HCT116 (cell line): ENCODE results near the gene AMER1. TPM values are rescaled to one million over a fixed set of nuclear protein-coding genes. Genes with fewer than 3 reads are reported as not detected.
"Not testable (repeated sequence)": the region's sequence is repeated elsewhere in the genome, so short reads cannot be mapped to it uniquely, and the experiment has no call there.

Source experiments
- ATAC-seq: fragments of 200-7000 bp; cut with Tn5 transposase; 2 replicates; pipeline ENCODE4 v1.9.1; 2020; ENCODE audit warnings: mild to moderate bottlenecking, moderate library complexity
- BruUV-seq: library from RNA; stranded (reverse); fragments of 400-500 nt; replicated peaks from 2 replicates; lab custom pipeline; 2021; lab: Mats Ljungman, UMichigan
- CTCF ChIA-PET: fragments of 300-600 bp; sonication (Branson Sonifier 250); formaldehyde crosslinking; loops from one replicate; lab custom pipeline; 2021; ENCODE audit warnings: antibody characterized with exemption; lab: Charles Lee
- POLR2A ChIA-PET: fragments of 300-600, 350-600 bp; sonication (Branson Sonifier 250); formaldehyde crosslinking; loops from one replicate; lab custom pipeline; 2021; ENCODE audit warnings: antibody characterized with exemption; lab: Charles Lee
- RAD21 ChIA-PET, 2 experiments: fragments of 300-600 bp; sonication (Branson Sonifier 250); formaldehyde crosslinking; loops; one replicate each; lab custom pipeline; 2023; ENCODE audit warnings: low total read pairs in 2 of 2; ENCODE audit not compliant: uncharacterized antibody in 2 of 2, unreplicated experiment in 2 of 2, low non-redundant PET in 1 of 2; lab: Charles Lee
- DNase-seq: peaks from one replicate; pipeline ENCODE4 v3.0.0-alpha.2; 2010; ENCODE audit warnings: low read depth, low spot score
- H2AFZ ChIP-seq: fragments of 200-600 bp; shearing (Covaris generic), sonication (generic); 2 replicates; pipeline ENCODE4 v1.6.1; 2017; ENCODE audit warnings: low read depth, mixed run types, mixed read lengths, antibody characterized with exemption, low read length; ENCODE audit not compliant: poor library complexity, severe bottlenecking
- H3K27ac ChIP-seq: 2 replicates; pipeline ENCODE4 v1.5.1; 2012; ENCODE audit warnings: low read depth, low read length
- H3K27me3 ChIP-seq: fragments of 200-600 bp; sonication (generic); 2 replicates; pipeline ENCODE4 v1.6.1; 2016; ENCODE audit warnings: mixed run types, low read length, mixed read lengths; ENCODE audit not compliant: insufficient read depth
- H3K36me3 ChIP-seq, 2 experiments: fragments of 200-500 bp in 1 of 2; fragments of 200-600 bp in 1 of 2; sonication (Bioruptor generic) in 1 of 2; sonication (generic) in 1 of 2; 2 replicates each; pipeline versions ENCODE4 v1.5.1 to v1.6.1; 2014 to 2016; ENCODE audit warnings: low read length in 2 of 2, inconsistent platforms in 1 of 2, mixed read lengths in 1 of 2, mixed run types in 1 of 2; ENCODE audit not compliant: insufficient read depth in 2 of 2, control insufficient read depth in 1 of 2
- H3K4me1 ChIP-seq, 2 experiments: fragments of 200-600 bp in 1 of 2; sonication (generic) in 1 of 2; 2 replicates each; pipeline versions ENCODE4 v1.5.1 to v1.6.1; 2012 to 2017; ENCODE audit warnings: low read length in 2 of 2, inconsistent platforms in 1 of 2, mild to moderate bottlenecking in 1 of 2, mixed read lengths in 1 of 2, mixed run types in 1 of 2, moderate library complexity in 1 of 2; ENCODE audit not compliant: insufficient read depth in 2 of 2, control insufficient read depth in 1 of 2
- H3K4me2 ChIP-seq: fragments of 200-600 bp; sonication (generic); 2 replicates; pipeline ENCODE4 v1.6.1; 2017; ENCODE audit warnings: mixed run types, low read length, mixed read lengths
- H3K4me3 ChIP-seq, 2 experiments: fragments of 200-600 bp in 1 of 2; sonication (generic) in 1 of 2; replicated peaks in 1 of 2; 2 replicates each; pipeline ENCODE4 v1.5.1; 2011 to 2016; ENCODE audit warnings: low read length in 2 of 2, control low read depth in 1 of 2, low read depth in 1 of 2, mild to moderate bottlenecking in 1 of 2, mixed read lengths in 1 of 2, mixed run types in 1 of 2
- H3K79me2 ChIP-seq: fragments of 200-600 bp; sonication (generic); 2 replicates; pipeline ENCODE4 v1.6.1; 2017; ENCODE audit warnings: mild to moderate bottlenecking, mixed run types, low read length, moderate library complexity, mixed read lengths; ENCODE audit not compliant: insufficient read depth
- H3K9ac ChIP-seq: fragments of 200-600 bp; sonication (generic); 2 replicates; pipeline ENCODE4 v1.6.1; 2016; ENCODE audit warnings: low read length, mixed read lengths
- H3K9me2 ChIP-seq: fragments of 200-600 bp; sonication (generic), shearing (Covaris generic); 2 replicates; pipeline ENCODE4 v1.6.1; 2017; ENCODE audit warnings: mixed run types, mild to moderate bottlenecking, moderate library complexity; ENCODE audit not compliant: insufficient read depth
- H3K9me3 ChIP-seq, 2 experiments: fragments of 200-500 bp in 1 of 2; fragments of 200-600 bp in 1 of 2; sonication (Bioruptor generic) in 1 of 2; sonication (generic) in 1 of 2; 2 replicates each; pipeline ENCODE4 v1.6.1; 2014 to 2017; ENCODE audit warnings: low read length in 2 of 2, mixed read lengths in 2 of 2, inconsistent platforms in 1 of 2, low read depth in 1 of 2, mild to moderate bottlenecking in 1 of 2, mixed run types in 1 of 2, moderate library complexity in 1 of 2; ENCODE audit not compliant: control insufficient read depth in 1 of 2, insufficient read depth in 1 of 2
- H4K20me1 ChIP-seq: fragments of 200-600 bp; sonication (generic), shearing (Covaris generic); 2 replicates; pipeline ENCODE4 v1.6.1; 2017; ENCODE audit warnings: mixed run types, mild to moderate bottlenecking, moderate library complexity; ENCODE audit not compliant: insufficient read depth
- EZH2phosphoT487 ChIP-seq: fragments of 200-600 bp; IDR thresholded peaks from 2 replicates; pipeline ENCODE4 v1.6.1; 2018; ENCODE audit warnings: antibody characterized with exemption, borderline replicate concordance
- SIN3A ChIP-seq: IDR thresholded peaks from 2 replicates; pipeline ENCODE4 v1.6.1; 2012; ENCODE audit warnings: low read depth
- intact Hi-C: fragments of 100-400 bp; cut with micrococcal nuclease; formaldehyde crosslinking; loops from 2 replicates; pipeline ENCODE4 v1.10.0; 2022
- total RNA-seq: library from RNA; stranded (reverse); gene quantifications from one replicate; pipeline ENCODE4 v1.2.1, GENCODE V29; 2021; ENCODE audit not compliant: unreplicated experiment
- TF ChIP-seq, protein P1 (sequence below), 3 experiments: fragments of 200-600 bp in 1 of 3; sonication (generic) in 1 of 3; IDR thresholded peaks in 2 of 3; conservative IDR thresholded peaks in 1 of 3; 2 replicates each; pipeline ENCODE4 v1.5.1; 2012 to 2017; ENCODE audit warnings: low read depth in 2 of 3, low read length in 2 of 3, antibody characterized with exemption in 1 of 3, borderline replicate concordance in 1 of 3, control low read depth in 1 of 3, mild to moderate bottlenecking in 1 of 3, mixed read lengths in 1 of 3, mixed run types in 1 of 3, moderate library complexity in 1 of 3; ENCODE audit not compliant: insufficient read depth in 1 of 3

The AMER1 gene
- total RNA-seq, 1 experiment from 2014 or later = 2.8 TPM

DNA sequence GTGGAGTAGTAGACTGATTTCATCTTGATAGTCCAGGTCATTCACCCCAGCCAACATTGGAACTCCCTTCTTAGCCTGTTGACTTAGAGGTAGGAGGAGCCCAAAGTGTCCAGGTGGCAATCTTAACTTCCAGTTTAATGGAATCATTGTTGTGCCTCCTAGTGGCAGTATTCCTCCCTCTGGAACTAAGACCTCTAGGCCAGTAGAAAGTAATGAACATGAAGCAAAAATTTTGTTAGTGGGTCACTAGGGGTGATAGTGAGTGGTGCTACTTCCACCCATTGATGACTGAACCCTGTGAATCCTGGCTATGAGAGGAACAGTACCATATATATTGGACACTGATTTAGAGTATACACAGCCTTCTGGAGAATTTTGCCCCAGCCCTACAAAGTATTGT lies 8.5 kb upstream of the AMER1 start:
- intact Hi-C loops = loop anchor here (10.0 kb wide), 1 partner anchor 119 kb away; no protein-coding TSS in a partner anchor
- RAD21 ChIA-PET, POLR2A ChIA-PET: not testable (repeated sequence)

DNA sequence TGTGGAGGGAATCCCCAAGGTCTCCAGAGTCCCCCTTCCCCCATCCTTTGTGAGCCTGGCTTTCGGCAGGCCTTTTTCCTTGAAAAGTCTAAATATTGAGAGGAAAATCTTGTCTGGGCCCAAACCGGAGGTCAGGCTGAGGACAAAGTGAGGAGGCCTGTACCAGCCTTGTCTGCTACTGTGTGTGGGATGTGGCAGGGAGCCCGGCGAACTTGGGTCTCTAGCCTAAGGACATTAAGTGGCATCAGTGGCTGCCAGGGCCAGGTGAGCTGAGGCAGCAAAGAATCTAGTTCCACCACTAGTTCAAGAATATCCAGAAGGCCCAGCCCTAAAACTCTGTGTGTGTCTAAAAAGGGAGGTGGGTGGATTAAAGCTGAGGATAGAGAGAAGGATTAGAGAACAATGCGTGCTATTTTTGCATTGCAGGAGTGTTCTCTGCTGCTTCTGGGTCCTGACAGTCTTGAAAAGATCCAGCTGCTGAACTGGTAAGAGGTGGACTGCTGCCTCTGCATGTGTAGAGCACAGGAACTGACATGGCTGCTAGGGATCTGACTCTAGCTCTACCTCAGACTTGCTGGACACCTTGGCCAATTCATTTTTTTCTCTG lies 1.2 kb upstream of the AMER1 start:
- no peaks in the 10 kb centered on the region for H4K20me1 ChIP-seq
- TF ChIP-seq SIN3A = no peak
- no peak for TF ChIP-seq EZH2phosphoT487
- no peak for ATAC-seq
- POLR2A ChIA-PET = no interaction called here
- H3K4me3 ChIP-seq = peak overlapping the region; percentile 54 to 63
- H3K9me3 ChIP-seq = no peaks in the 10 kb centered on the region
- DNase-seq = no peak
- no peaks in the 10 kb centered on the region for H3K36me3 ChIP-seq
- peak overlapping the region; percentile 79 for H3K4me2 ChIP-seq
- H2AFZ ChIP-seq = no peak overlapping the region
- H3K9ac ChIP-seq = peak overlapping the region; percentile 69
- RAD21 ChIA-PET = no interaction called here
- intact Hi-C loops = loop anchor here (10.0 kb wide), 1 partner anchor 188 kb away; the partner anchor contains the start of gene MTMR8
- peak overlapping the region; percentile 87 for H3K27ac ChIP-seq
- H3K27me3 ChIP-seq = no peaks in the 10 kb centered on the region
- no TSS peak for BruUV-seq
- CTCF ChIA-PET = interaction anchor here (1.5 kb wide), 1 partner anchor 276 kb away, joined by 3 read pairs; no protein-coding TSS in a partner anchor
- H3K79me2 ChIP-seq = no peaks in the 10 kb centered on the region; the same call in 1 of the 2 replicates
- peaks cover 4 to 16% of the 10 kb centered on the region in 2 experiments; a peak in 2 of 4 replicates for H3K4me1 ChIP-seq
- H3K9me2 ChIP-seq = no peaks in the 10 kb centered on the region

More for the DNA sequence above, 8.5 kb upstream of the AMER1 start:
- H3K4me1 ChIP-seq, BruUV-seq, H3K9ac ChIP-seq, H3K4me2 ChIP-seq, H3K9me2 ChIP-seq, H3K4me3 ChIP-seq, H3K9me3 ChIP-seq, H3K36me3 ChIP-seq, H3K27me3 ChIP-seq, CTCF ChIA-PET, DNase-seq, H4K20me1 ChIP-seq, H2AFZ ChIP-seq, H3K27ac ChIP-seq, H3K79me2 ChIP-seq: not testable (repeated sequence)
- peak; percentile 76 for ATAC-seq
- TF ChIP-seq, protein P1, sequence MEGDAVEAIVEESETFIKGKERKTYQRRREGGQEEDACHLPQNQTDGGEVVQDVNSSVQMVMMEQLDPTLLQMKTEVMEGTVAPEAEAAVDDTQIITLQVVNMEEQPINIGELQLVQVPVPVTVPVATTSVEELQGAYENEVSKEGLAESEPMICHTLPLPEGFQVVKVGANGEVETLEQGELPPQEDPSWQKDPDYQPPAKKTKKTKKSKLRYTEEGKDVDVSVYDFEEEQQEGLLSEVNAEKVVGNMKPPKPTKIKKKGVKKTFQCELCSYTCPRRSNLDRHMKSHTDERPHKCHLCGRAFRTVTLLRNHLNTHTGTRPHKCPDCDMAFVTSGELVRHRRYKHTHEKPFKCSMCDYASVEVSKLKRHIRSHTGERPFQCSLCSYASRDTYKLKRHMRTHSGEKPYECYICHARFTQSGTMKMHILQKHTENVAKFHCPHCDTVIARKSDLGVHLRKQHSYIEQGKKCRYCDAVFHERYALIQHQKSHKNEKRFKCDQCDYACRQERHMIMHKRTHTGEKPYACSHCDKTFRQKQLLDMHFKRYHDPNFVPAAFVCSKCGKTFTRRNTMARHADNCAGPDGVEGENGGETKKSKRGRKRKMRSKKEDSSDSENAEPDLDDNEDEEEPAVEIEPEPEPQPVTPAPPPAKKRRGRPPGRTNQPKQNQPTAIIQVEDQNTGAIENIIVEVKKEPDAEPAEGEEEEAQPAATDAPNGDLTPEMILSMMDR (IDR thresholded peaks at IDR 0.05 in 2 of 3, conservative IDR thresholded peaks at IDR 0.05 in 1 of 3; ENCODE audit: borderline replicate concordance in 1 of 3, insufficient read depth in 1 of 3, low read depth in 2 of 3, low read length in 2 of 3) = peak; percentile 20 to 25 (median 25); a peak in 2 of 6 replicates
